Measurements from ENCODE around the gene PLEKHS1.

Gene PLEKHS1

DNA sequence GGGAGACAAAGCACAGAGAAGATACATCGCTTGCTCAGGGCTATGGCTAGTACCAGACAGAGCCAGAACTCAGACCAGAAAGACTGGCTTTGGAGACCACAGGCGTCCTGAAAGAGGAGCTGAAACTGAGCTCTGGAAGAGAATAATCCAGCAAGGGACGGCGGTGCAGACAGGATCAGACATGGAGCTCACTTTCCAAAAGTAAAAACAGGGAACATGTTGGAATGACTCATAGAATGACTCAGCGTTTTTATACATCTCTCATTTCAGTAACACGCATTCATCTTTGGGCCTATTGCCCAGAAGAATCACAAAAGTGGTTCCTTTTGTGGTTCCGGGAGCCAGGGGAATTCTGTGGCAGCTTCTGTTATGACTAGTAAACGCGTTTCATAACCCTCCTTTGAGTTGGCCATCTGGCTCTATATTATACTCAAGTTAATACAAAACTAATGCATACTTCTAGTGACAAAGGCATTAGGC, 37.2 kb downstream of the PLEKHS1 start:
- DNase-seq (ENCODE audit: low read depth in 1 of 2, low spot score in 1 of 2), result peak in 1 of 2 experiments; percentile 15
- no peak overlapping the region for H3K27ac ChIP-seq (replicated peaks)
- no peak overlapping the region for H3K4me3 ChIP-seq (replicated peaks; ENCODE audit: insufficient read depth, low read length)
- peaks cover 4% of the 10 kb centered on the region for H3K27me3 ChIP-seq (ENCODE audit: insufficient read depth, poor library complexity, severe bottlenecking)
- TF ChIP-seq, protein P1, sequence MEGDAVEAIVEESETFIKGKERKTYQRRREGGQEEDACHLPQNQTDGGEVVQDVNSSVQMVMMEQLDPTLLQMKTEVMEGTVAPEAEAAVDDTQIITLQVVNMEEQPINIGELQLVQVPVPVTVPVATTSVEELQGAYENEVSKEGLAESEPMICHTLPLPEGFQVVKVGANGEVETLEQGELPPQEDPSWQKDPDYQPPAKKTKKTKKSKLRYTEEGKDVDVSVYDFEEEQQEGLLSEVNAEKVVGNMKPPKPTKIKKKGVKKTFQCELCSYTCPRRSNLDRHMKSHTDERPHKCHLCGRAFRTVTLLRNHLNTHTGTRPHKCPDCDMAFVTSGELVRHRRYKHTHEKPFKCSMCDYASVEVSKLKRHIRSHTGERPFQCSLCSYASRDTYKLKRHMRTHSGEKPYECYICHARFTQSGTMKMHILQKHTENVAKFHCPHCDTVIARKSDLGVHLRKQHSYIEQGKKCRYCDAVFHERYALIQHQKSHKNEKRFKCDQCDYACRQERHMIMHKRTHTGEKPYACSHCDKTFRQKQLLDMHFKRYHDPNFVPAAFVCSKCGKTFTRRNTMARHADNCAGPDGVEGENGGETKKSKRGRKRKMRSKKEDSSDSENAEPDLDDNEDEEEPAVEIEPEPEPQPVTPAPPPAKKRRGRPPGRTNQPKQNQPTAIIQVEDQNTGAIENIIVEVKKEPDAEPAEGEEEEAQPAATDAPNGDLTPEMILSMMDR (IDR thresholded peaks at IDR 0.05; ENCODE audit: insufficient read depth, low read length), result no peak
- TF ChIP-seq, protein P2, sequence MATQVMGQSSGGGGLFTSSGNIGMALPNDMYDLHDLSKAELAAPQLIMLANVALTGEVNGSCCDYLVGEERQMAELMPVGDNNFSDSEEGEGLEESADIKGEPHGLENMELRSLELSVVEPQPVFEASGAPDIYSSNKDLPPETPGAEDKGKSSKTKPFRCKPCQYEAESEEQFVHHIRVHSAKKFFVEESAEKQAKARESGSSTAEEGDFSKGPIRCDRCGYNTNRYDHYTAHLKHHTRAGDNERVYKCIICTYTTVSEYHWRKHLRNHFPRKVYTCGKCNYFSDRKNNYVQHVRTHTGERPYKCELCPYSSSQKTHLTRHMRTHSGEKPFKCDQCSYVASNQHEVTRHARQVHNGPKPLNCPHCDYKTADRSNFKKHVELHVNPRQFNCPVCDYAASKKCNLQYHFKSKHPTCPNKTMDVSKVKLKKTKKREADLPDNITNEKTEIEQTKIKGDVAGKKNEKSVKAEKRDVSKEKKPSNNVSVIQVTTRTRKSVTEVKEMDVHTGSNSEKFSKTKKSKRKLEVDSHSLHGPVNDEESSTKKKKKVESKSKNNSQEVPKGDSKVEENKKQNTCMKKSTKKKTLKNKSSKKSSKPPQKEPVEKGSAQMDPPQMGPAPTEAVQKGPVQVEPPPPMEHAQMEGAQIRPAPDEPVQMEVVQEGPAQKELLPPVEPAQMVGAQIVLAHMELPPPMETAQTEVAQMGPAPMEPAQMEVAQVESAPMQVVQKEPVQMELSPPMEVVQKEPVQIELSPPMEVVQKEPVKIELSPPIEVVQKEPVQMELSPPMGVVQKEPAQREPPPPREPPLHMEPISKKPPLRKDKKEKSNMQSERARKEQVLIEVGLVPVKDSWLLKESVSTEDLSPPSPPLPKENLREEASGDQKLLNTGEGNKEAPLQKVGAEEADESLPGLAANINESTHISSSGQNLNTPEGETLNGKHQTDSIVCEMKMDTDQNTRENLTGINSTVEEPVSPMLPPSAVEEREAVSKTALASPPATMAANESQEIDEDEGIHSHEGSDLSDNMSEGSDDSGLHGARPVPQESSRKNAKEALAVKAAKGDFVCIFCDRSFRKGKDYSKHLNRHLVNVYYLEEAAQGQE (IDR thresholded peaks at IDR 0.05; ENCODE audit: insufficient replicate concordance, low read depth), result no peak
- no peak for TF ChIP-seq GABPA (IDR thresholded peaks at IDR 0.05; ENCODE audit: low read depth)
- no peak for TF ChIP-seq POLR2AphosphoS5 (IDR thresholded peaks at IDR 0.05; ENCODE audit: low read depth)
- TF ChIP-seq SPI1 (IDR thresholded peaks at IDR 0.05; ENCODE audit: borderline replicate concordance, low read depth), result no peak

DNA sequence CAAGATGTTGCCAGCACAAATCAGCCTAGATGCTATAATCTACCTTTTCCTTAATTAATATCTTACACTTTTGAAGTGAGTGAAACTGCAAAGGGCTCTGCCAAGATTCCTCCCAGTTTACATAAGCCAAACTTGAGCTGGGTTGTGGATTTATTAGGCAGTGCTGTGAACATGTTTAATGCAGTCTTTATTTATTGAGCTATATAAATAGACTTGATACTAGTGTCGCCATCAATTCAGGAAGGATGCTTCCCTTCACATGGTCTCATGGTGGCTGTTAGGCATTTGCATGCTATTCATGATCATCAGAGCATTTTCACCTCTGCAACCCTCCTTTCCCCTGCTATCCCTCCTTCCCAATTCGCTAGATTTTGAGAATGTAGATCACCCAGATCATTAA, 40.2 kb downstream of the PLEKHS1 start:
- TF ChIP-seq, protein P2 (IDR thresholded peaks at IDR 0.05; ENCODE audit: insufficient replicate concordance, low read depth), result no peak
- TF ChIP-seq, protein P1 (IDR thresholded peaks at IDR 0.05; ENCODE audit: insufficient read depth, low read length), result no peak
- TF ChIP-seq POLR2AphosphoS5 (IDR thresholded peaks at IDR 0.05; ENCODE audit: low read depth) (no peak), SPI1 (IDR thresholded peaks at IDR 0.05; ENCODE audit: borderline replicate concordance, low read depth) (no peak), GABPA (IDR thresholded peaks at IDR 0.05; ENCODE audit: low read depth) (no peak)
- Histone ChIP-seq H3K27ac (replicated peaks) (no peak overlapping the region), H3K4me3 (replicated peaks; ENCODE audit: insufficient read depth, low read length) (no peak overlapping the region), H3K27me3 (ENCODE audit: insufficient read depth, poor library complexity, severe bottlenecking) (peaks cover 4% of the 10 kb centered on the region)
- DNase-seq (ENCODE audit: low read depth in 1 of 2, low spot score in 1 of 2), result no peak

DNA sequence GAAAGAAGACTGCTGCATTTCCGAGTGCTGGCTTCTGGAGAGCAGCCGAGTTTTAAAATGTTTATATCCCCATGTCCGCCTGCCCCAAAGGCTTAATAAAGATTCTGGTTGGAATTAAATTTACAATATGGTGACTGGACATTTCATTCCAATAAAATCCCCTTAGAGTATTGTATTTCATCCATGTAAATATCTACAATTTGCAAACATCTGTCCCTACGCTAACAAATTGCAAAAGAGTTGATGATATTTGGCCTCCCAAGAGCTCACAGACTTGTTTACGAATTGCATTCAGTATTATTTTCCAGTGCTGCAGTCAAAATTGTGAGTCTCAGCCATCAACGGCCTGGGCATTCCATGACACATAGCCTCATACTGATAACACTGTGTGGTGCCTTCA, 50.1 kb downstream of the PLEKHS1 start:
- no peak overlapping the region for H3K4me3 ChIP-seq (replicated peaks; ENCODE audit: insufficient read depth, low read length)
- H3K27me3 ChIP-seq (ENCODE audit: insufficient read depth, poor library complexity, severe bottlenecking), result no peaks in the 10 kb centered on the region
- DNase-seq (ENCODE audit: low read depth in 1 of 2, low spot score in 1 of 2), result no peak
- TF ChIP-seq SPI1 (IDR thresholded peaks at IDR 0.05; ENCODE audit: borderline replicate concordance, low read depth) (no peak), POLR2AphosphoS5 (IDR thresholded peaks at IDR 0.05; ENCODE audit: low read depth) (no peak), GABPA (IDR thresholded peaks at IDR 0.05; ENCODE audit: low read depth) (no peak)
- TF ChIP-seq, protein P1 (IDR thresholded peaks at IDR 0.05; ENCODE audit: insufficient read depth, low read length), result no peak
- TF ChIP-seq, protein P2 (IDR thresholded peaks at IDR 0.05; ENCODE audit: insufficient replicate concordance, low read depth), result no peak
- H3K27ac ChIP-seq (replicated peaks), result no peak overlapping the region

All from HL-60 (cell line).